Neuron (in vitro differentiated cells): ENCODE measurements around the gene CTAG2.
"Not testable (repeated sequence)": the region's sequence is repeated elsewhere in the genome, so short reads cannot be mapped to it uniquely, and the experiment has no call there.

ENCODE experiments used
- H2AFZ ChIP-seq: one replicate; pipeline ENCODE4 v1.6.1; 2013; ENCODE audit warnings: low read depth, mild to moderate bottlenecking, inconsistent platforms, low read length, moderate library complexity
- H3K27me3 ChIP-seq: one replicate; pipeline ENCODE4 v1.6.1; 2013; ENCODE audit warnings: low read length; ENCODE audit not compliant: insufficient read depth
- H3K36me3 ChIP-seq: one replicate; pipeline ENCODE4 v1.6.1; 2013; ENCODE audit warnings: low read length; ENCODE audit not compliant: insufficient read depth
- H3K4me1 ChIP-seq: one replicate; pipeline ENCODE4 v1.6.1; 2013; ENCODE audit warnings: low read length; ENCODE audit not compliant: insufficient read depth
- H3K4me3 ChIP-seq: 2 replicates; pipeline ENCODE4 v1.5.1; 2013; ENCODE audit warnings: mild to moderate bottlenecking, low read length, moderate library complexity
- H3K9me3 ChIP-seq: one replicate; pipeline ENCODE4 v1.6.1; 2013; ENCODE audit warnings: low read length

Gene CTAG2

DNA sequence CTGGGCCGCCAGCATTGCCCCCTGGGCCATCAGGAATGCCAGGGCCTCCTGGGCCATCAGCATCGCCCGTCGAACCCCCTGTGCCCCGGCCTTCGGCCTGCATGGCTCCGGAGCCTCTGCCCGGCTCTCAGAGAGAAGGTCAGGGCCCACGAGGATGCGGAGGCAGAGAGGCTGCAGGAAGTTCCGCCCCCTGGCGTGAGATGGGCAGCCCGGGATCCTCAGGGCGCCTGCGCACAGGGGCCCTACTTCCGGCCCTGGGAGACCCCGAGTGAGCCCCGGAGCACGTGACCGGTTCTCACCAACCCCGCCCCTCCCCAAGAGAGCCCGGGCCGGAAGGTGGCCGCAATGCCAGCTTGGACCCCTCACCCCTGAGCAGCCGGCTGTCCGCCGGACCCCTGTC lies at the start of gene CTAG2:
CTAG2 (minus strand) TSS at position 167 of the 400 bp plus-strand sequence; CDS start at position 103, 64 bp downstream.
- H3K4me3 ChIP-seq, H3K4me1 ChIP-seq, H3K36me3 ChIP-seq, H2AFZ ChIP-seq, H3K27me3 ChIP-seq, H3K9me3 ChIP-seq: not testable (repeated sequence)

DNA sequence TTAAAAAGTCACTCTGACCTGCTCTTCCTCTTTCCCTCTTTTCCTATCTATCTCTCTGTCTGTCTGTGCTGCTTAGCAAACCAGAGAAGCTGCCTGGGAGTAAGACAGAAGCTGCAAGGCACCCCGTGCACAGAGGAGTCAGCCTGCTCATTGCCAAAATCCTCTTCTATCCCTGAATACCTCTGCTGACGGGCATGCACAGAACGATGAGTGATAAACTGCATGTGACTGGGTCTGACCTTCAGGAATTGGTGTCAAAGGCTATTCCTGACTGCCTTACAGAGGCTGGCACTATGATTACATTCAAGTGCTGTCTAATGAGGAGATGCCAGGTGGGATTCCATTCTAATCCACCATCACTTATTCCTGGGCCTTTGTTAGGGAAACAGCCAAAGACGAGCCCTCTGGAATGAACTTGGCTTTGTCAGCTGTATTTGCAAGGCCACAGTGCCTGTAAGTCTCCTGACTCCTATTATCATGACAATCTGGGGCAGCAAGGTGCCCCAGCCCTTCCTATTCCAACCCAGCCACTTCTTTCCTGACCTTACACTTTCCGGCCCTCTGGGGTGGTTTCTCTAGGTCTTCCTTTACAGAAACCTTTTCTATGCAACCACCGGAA lies 45.4 kb upstream of the CTAG2 start:
- no peaks in the 10 kb centered on the region for H3K4me1 ChIP-seq
- H3K36me3 ChIP-seq: no peaks in the 10 kb centered on the region
- no peak overlapping the region for H3K4me3 ChIP-seq
- no peaks in the 10 kb centered on the region for H3K9me3 ChIP-seq
- H2AFZ ChIP-seq: no peak overlapping the region
- H3K27me3 ChIP-seq: peaks cover 4% of the 10 kb centered on the region

DNA sequence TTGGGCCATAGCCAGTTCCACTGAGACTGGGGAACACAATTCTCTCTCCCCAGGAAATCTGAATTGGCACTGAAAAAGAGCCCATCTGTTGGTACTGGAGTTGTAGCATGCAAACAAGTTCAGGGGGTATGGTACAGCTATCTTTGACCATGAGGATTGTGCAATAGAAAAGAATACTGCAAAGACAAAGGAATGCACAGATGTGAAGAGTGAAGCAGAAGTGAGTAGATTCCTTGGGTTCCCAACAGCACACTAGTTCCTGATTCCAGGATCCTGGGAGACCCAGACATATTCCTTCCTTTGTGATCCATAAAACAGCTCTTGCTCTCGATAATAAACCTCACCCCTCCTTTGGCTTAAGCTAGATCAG lies 43.3 kb upstream of the CTAG2 start:
- no peaks in the 10 kb centered on the region for H3K9me3 ChIP-seq
- H3K36me3 ChIP-seq: no peaks in the 10 kb centered on the region
- no peak overlapping the region for H2AFZ ChIP-seq
- peaks cover 4% of the 10 kb centered on the region for H3K27me3 ChIP-seq
- H3K4me1 ChIP-seq: no peaks in the 10 kb centered on the region
- no peak overlapping the region for H3K4me3 ChIP-seq

DNA sequence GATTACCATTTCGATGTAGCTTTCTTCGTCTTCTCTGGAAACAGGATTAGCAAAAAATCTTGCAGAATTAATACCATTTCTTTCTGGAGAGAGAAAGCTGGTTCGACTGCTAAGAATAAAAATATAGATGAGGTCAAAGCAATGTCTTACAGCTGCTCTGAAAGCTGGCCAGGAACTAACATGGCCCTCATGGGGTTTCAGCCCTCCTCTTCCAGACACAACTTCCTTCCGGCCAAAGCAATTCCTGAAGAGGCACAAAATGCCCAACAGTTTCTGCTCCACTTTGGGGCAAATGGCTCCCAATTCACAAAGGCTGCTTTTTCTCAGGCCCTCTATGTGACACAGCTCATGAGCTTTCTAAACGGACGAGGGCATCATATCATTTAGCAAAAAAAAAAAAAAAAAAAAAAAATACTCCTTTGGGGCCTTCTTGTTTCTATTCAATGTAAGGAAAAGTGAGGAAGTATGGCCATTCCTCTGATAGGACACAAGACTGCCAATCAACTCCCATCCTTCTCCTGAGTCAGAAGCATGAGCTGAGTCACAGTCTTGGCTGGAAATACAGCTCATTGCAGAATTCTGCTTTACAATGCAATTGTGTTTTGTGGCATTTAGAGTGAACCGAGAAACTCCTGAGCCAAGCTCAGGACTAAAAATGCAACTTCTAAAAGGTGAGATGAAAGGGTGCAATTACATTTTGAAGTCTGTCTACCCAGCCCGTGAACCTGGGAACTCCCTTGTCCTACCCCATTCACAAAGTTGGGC lies 42.7 kb upstream of the CTAG2 start:
- Histone ChIP-seq H3K27me3 (peaks cover 4% of the 10 kb centered on the region), H3K9me3 (no peaks in the 10 kb centered on the region), H2AFZ (no peak overlapping the region), H3K36me3 (no peaks in the 10 kb centered on the region), H3K4me1 (no peaks in the 10 kb centered on the region), H3K4me3 (no peak overlapping the region)

DNA sequence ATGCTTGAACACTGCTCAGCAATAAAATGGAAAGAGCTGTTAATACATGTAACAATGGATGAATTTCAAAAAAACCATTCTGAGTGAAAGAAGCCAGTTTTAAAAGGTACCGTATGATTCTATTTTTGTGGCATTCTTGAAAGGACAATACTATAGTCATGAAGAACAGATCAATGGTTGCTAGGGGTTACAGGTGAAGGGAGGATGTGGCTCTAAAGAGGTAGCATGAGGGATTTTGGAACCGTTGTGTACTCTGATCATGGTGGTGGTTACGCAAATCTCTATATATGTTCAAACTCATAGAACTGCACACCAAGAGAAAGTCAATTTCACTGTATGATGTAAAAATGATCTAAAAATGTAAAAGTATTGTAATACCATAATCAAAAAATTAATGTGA lies 40.0 kb upstream of the CTAG2 start:
- no peak overlapping the region for H3K4me3 ChIP-seq

DNA sequence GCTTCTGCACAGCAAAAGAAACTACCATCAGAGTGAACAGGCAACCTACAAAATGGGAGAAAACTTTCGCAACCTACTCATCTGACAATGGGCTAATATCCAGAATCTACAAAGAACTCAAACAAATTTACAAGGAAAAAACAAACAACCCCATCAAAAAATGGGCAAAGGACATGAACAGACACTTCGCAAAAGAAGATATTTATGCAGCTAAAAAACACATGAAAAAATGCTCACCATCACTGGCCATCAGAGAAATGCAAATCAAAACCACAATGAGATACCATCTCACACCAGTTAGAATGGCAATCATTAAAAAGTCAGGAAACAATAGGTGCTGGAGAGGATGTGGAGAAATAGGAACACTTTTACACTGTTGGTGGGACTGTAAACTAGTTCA lies 37.1 kb upstream of the CTAG2 start:
- H3K36me3 ChIP-seq, H3K9me3 ChIP-seq, H2AFZ ChIP-seq, H3K27me3 ChIP-seq, H3K4me3 ChIP-seq, H3K4me1 ChIP-seq: not testable (repeated sequence)

More for the DNA sequence above, 40.0 kb upstream of the CTAG2 start:
- H3K9me3 ChIP-seq: no peaks in the 10 kb centered on the region
- no peaks in the 10 kb centered on the region for H3K4me1 ChIP-seq
- no peaks in the 10 kb centered on the region for H3K36me3 ChIP-seq
- H3K27me3 ChIP-seq: no peaks in the 10 kb centered on the region
- H2AFZ ChIP-seq: no peak overlapping the region

DNA sequence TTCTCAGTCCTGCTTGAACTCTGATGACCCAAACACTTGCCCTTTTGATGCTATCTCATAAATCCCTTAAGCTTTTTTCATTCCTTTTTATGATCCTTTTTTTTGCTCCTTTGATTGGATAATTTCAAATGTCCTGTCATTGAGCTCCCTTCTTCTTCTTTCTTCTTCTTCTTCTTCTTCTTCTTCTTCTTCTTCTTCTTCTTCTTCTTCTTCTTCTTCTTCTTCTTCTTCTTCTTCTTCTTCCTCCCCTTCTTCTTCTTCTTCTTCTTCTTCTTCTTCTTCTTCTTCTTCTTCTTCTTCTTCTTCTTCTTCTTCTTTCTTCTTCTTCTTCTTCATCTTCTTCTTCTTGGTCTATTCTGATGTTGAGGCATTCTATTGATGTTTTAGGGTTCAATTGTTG lies 18.7 kb upstream of the CTAG2 start:
- not testable (repeated sequence) for H3K36me3 ChIP-seq, H3K27me3 ChIP-seq, H3K4me3 ChIP-seq, H3K9me3 ChIP-seq, H2AFZ ChIP-seq, H3K4me1 ChIP-seq

DNA sequence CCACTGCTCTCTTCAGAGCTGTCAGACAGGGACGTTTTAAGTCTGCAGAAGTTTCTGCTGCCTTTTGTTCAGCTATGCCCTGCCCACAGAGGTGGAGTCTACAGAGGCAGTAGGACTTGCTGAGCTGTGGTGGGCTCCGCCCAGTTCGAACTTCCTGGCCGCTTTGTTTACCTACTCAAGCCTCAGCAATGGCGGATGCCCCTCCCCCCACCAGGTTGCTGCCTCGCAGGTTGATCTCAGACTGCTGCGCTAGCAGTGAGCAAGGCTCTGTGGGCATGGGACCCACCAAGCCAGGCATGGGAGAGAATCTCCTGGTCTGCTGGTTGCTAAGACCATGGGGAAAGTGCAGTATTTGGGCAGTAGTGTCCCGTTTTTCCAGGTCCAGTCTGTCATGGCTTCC lies 17.5 kb upstream of the CTAG2 start:
- not testable (repeated sequence) for H3K9me3 ChIP-seq, H3K4me3 ChIP-seq, H3K27me3 ChIP-seq, H2AFZ ChIP-seq, H3K36me3 ChIP-seq, H3K4me1 ChIP-seq

DNA sequence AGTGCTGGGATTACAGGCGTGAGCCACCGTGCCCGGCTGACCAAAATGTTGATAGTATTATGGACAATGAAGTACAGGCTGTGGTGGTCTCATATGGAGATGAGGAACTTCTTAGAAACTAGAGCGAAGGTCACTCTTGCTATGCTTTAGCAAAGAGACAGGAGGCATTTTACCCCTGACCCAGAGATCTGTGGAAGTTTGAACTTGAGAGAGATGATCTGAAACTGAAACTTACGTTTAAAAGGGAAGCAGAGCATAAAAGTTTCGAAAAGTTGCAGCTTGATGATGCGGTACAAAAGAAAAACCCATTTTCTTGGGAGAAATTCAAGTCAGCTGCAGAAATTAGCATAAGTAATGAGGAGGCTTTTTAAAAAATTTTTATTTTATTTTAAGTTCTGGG lies 8.5 kb upstream of the CTAG2 start:
- no peak overlapping the region for H2AFZ ChIP-seq
- H3K9me3 ChIP-seq: peaks cover 6% of the 10 kb centered on the region
- no peak overlapping the region for H3K4me3 ChIP-seq
- H3K36me3 ChIP-seq: no peaks in the 10 kb centered on the region
- H3K27me3 ChIP-seq: no peaks in the 10 kb centered on the region
- no peaks in the 10 kb centered on the region for H3K4me1 ChIP-seq

DNA sequence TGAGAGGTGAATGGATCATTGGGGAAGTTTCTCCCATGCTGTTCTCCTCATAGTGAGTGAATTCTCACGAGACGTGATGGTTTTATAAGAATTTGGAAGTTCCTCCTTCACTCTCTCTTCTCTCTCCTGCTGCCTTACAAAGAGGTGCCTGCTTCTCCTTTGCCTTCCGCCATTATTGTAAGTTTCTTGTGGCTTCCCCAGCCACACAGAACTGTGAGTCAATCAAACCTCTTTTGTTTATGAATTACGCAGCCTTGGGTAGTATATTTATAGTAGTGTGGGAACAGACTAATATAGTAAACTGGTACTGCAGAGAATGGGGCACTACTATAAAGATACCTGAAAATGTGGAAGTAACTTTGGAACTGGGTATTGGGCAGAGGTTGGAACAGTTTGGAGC lies 7.8 kb upstream of the CTAG2 start:
- Histone ChIP-seq H3K36me3 (no peaks in the 10 kb centered on the region), H2AFZ (no peak overlapping the region), H3K27me3 (no peaks in the 10 kb centered on the region), H3K4me3 (no peak overlapping the region), H3K4me1 (no peaks in the 10 kb centered on the region), H3K9me3 (peaks cover 6% of the 10 kb centered on the region)

DNA sequence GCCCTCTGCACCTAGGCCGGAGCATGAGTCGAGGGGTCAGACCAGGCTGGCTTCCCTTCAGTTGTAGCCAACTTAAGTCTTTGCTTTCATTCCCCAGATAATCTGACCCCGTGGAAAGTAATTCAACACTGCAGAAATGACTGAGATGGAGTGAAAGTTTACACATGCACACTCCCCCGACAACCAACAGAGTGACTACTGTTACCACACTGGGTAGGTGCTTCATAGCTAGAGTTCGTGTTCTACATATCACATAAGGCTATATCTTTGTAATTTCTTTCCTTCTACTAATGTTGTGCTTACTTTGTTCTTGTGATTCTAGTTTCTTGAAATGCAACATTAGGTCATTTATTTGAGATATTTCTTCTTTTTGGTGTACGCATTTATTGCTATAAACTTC lies 7.2 kb upstream of the CTAG2 start:
- Histone ChIP-seq H3K36me3 (no peaks in the 10 kb centered on the region), H2AFZ (no peak overlapping the region), H3K4me1 (no peaks in the 10 kb centered on the region), H3K9me3 (peaks cover 6% of the 10 kb centered on the region), H3K27me3 (no peaks in the 10 kb centered on the region), H3K4me3 (no peak overlapping the region)

DNA sequence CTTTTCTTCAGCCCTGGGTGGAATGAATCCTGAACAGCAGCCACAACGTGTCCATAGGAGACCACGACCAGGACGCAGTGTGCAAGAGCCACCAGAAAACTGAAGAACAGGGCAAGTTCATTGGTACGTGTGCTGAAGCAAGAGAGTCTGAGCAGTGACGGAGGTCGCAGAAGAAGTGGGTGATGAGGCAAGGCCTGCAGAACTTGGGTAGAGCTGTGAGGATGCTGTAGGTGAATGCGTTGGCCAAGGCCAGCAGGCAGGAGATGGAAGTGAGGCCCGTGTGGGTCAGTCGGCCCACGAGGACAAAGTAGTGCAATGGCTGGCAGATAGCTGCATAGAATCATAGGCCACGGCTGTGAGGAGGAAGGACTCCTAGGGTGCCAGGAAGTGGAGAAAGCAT lies 5.6 kb upstream of the CTAG2 start:
- Histone ChIP-seq H2AFZ (no peak overlapping the region), H3K27me3 (peaks cover 4% of the 10 kb centered on the region), H3K4me1 (no peaks in the 10 kb centered on the region), H3K4me3 (no peak overlapping the region), H3K36me3 (no peaks in the 10 kb centered on the region), H3K9me3 (peaks cover 4% of the 10 kb centered on the region)

DNA sequence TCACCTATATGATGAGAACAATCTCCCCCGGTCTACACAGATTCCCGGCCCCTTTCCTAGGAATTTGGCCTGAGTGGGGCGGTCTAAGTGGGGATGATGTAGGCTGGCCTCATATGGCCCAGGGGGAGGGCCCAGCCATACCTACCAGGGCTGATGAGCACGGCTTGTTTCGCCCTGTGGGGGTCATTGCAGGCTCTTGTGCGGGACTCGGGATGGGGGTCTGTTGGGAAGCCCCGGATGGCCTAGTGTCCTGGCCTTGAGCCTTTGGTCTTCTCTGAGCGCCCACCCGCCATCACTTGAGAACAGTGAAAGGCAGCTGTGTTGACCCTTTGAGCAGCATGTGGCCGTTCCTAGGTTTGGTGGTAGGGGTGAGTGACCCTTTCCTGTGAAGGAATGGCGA lies 4.8 kb upstream of the CTAG2 start:
- peaks cover 4% of the 10 kb centered on the region for H3K9me3 ChIP-seq

More for the DNA sequence above, 4.8 kb upstream of the CTAG2 start:
- Histone ChIP-seq H2AFZ (no peak overlapping the region), H3K36me3 (no peaks in the 10 kb centered on the region), H3K27me3 (peaks cover 4% of the 10 kb centered on the region), H3K4me3 (no peak overlapping the region), H3K4me1 (no peaks in the 10 kb centered on the region)
